AG08395 (cell line): ENCODE data around the gene IFFO2.

Experiments used
- DNase-seq: peaks from one replicate; pipeline ENCODE4 v3.0.0; 2012; ENCODE audit warnings: mixed read lengths, low spot score

IFFO2 gene

DNA sequence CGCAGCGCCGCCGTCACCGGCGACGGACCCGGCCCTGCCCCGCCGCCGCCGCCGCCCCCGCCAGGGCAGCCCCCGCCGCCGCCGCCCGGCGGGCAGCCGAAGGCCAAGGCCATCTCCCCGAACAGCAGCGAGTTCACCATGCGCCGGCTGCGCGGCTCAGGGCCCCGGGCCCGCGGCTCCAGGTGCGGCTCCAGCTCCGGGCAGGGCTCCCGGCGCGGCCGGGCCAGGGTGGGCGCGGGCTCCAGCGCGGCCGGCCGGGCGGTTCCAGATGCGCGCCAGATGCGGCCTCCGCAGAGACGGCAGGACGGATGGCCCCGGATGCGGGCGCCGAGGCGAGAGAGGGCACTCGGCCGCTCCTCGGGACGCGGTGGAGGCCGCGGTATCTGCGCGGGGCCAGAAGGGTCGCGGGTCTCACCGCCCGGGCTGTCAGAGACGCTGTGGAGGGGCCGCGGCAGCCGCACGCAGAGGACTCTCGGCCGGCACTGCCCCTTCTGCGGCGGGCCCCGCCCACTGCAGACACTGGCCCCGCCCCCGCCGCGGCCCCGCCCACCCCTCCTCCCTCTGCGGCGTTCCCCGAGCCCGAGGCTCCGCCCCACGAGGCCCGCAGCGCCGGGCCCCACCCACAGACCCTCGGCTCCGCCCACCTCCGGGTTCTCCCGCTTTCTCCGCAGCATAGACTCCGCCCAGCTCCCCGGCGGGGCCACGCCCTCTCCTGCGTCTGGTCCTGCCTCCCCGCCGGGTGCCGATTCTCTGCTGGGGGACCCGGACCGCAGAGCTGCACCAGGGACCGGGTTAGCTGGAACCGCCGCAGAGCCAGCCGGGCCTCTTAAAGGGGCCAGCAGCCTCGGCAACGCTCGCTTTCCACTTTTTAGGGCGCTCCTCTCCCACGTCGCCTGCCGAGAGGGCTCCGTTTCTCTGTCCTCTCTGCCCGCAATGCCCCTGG is at the start of gene IFFO2:
IFFO2 (minus strand) TSS at position 484 of the 943 bp plus-strand sequence; CDS start at position 140, 344 bp downstream.
- peak; percentile 100 for DNase-seq

DNA sequence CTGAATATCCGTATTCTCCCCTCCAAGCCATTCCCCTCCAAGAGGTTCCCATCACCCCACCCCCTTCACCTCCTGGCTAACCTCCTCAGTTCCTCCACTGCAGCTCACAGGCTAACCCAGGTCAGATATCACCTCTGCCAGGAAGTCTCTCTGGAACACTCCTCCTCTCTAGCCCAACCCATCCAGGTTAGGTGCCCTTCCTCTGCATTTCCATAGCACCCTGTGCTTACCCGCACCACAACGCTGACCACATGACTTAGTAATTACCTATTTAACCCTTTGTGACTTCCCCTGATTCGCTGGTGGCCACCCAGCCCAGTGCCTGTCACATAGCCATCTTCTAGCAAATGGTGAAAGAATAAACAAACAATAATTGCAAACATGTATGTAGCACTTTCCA is 49.5 kb upstream of the IFFO2 start:
- DNase-seq: no peak

DNA sequence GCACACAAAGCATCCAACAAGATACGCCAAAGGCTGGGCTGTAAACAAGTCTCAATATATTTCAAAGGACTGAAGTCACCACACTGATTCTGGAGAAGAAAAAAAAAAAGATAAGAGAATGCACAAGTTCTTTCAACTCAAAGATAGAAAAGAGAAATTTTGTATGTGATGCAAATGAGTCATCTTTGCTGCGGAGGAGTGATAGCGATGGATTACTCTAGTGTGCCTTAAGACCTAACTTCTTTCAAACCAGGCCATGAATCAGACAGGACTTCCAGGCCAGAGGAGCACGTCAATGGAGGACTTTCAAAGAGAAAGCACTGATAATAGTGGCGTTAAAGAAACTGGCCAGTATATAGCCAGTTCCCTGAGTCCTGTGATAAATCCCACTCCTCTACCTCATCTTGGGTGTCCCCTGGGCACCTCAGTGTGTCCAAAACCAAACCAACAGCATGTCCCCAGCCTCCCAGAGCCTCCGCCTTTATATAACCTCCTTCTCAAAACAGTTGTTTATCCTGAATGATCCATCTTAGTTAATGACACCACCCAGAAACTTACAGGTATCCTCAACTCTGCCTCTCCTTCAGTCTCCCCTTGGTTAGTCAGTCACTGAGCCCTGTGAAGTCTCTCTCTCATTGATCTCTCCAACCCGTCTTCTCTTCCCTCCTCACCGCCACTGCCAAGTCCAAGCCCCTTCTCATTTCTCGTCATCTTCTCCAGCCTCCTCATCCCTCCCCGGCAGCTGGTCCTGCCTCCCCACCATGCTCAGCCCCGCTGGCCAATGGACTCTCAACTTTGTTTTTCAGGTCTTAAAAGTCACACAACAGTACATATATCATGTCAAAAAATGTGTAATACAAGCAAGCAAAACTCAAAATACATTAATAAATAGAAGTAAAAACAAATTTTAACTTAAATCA is 47.2 kb upstream of the IFFO2 start:
- DNase-seq: no peak

DNA sequence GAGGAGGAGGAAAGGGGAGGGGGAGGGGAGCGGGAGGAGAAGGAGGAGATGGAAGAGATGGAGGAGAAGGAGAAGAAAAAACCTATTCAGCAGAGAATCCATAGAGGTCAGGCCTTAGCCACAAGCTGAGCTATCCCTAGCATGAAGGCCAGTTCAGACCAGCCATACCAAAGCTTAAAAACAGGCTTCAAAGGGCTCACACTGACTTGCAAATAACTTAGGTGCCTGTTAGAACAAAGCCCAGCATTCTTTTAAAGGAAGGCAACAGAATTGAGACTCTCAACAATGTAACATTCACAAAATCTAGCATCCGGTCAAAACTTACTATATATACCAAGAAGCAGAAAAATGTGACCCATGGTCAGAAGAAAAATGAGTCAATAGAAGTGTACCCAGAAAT is 43.6 kb upstream of the IFFO2 start:
- no peak for DNase-seq

DNA sequence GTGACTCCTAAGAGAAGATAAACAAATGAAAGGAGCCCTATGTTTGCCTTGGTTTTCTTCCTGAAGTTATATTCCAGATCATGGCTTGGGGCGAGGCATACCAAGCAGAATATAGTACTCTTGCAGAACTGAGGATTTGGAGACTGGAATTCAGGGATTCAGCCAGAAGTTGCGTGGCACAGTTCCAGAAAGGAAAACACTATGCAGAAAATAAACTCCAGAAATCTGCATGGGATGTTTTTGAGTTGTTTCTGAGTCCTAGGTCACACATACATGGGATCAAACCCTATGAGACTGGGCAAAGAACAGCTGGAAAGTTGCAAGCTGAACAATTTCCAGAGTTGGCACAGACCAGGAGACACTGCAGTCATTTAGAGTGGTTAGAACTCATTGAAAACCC is 42.9 kb upstream of the IFFO2 start:
- DNase-seq: peak; percentile 55

DNA sequence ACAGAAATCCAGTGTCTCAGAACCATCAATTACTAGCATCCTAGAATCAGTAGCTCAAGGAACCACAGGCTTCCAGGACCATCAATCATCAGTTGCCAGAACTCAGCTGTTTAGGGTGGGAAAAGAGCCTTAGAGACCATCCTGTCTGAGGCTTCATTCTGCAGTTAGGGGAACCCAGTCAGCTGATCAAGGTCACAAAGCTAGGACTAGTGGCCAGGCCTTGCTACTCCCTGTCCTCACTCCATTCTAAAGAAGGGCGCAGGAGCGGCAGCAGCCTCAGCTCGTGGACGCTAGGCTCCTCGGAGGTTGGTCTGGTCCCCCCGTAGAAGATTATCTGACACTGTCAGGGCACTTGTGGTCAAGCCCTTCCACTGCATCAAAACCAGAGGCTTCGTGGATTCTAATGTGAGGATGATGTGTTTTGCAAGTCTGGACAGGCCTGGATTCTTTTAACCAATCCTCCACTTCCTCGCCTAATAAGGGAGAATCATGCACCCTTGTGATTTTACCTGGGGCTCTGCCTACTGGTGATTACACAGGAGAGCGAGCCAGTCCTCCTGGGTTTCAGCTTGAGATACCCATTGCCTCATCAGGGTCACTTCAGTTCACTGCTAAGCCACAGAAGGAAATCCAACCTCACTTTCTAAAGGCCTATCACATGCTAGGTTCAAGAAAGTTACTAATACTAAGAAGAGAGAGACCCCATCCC is 41.7 kb upstream of the IFFO2 start:
- DNase-seq: no peak

DNA sequence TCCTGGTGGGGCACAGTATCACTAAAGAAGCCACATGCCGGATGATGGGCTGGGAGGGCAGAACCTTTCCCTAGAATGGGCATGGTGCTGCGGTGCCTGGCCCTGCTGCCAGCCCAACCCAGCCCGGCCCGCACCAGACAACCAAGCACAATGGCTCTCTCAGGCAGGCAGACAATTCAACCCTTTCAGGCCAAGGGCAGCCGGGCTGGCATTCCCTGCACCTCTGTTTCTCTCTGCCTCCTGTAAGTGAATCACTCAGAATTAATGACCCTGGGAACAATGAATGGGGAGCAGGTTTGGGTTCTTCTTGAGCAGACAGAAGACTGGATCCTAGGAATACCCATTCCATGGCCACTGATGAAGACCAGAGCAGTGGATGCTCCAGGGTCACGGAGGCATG is 41.0 kb upstream of the IFFO2 start:
- DNase-seq: no peak

DNA sequence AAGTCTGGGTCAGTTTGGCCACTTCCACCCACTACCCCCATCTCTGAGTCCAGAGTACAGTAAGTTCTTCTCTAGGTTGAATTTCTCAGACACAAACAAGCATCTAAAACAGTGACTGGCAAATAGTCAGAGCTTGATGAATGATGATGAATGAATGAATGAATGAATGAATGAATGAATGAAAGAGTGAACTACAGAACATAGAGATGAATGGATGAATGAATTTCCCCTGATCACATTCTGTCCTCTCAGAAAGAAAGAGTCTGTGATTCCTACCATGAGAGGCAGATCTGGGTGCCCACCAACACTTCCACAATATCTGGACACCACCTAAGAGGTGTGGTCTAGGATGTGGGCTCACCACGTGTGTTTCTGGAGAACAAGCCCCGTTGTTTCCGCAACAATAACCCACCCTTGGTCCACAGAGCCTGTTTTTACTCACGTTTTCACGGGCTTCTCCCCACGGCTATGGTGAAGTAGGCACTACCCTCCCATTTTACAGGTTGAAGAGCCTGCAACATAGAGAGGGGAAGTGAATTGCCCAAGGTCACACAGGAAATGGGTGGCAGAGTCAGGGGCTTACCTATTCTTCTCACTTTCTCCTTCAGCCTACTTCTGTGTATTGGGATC is 40.2 kb upstream of the IFFO2 start:
- DNase-seq: no peak

DNA sequence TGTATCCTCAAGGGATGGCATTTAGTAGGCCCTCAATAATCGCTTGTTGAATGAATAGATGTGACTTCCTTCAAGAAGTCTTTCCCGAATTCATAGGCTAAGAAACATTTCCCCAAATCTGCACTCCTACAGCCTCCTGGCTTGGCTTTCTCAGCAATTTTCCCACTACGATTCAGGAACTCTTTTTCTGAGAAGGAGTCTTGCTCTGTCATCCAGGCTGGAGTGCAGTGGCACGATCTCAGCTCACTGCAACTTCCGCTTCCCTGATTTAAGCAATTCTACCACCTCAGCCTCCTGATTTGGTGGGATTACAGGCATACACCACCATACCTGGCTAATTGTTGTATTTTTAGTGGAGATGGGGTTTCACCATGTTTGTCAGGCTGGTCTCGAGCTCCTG is 37.9 kb upstream of the IFFO2 start:
- DNase-seq: no peak

DNA sequence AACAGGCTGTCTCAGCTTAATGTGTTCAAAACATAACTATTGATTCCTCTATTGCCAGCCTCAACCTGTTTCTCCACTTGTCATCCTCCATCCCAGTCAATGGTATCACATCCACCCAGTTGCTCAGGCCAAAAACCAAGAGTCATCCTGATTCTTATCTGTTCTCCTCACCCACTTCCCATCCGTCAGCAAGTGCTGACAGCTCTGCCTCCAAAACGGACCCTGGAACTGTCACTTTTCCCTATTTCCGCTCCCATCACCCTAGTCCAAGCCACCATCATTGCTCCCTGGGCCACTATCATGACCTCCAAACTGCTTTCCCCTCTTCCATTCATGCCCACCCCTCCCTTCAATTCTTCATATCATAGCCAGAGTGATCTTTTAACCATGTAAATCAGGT is 36.2 kb upstream of the IFFO2 start:
- no peak for DNase-seq

DNA sequence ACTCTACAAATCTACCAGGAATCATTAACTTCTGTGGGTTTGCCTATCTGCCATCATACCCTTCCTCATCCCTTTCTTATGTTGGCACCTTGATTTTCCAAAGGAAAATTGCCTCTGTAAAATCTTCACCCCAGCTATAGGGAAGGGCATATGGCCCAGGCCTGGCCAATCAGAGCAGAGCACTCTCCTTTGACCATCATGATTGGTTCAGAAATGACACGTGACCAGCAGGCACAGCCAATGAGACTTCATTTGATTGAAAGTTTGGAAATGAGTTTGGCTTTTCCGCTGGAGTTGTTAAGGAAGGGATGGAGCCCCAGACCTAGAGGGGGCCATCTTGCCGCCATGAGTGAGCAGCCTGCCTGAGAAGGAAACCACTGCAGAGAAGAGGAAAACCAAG is 35.1 kb upstream of the IFFO2 start:
- no peak for DNase-seq

DNA sequence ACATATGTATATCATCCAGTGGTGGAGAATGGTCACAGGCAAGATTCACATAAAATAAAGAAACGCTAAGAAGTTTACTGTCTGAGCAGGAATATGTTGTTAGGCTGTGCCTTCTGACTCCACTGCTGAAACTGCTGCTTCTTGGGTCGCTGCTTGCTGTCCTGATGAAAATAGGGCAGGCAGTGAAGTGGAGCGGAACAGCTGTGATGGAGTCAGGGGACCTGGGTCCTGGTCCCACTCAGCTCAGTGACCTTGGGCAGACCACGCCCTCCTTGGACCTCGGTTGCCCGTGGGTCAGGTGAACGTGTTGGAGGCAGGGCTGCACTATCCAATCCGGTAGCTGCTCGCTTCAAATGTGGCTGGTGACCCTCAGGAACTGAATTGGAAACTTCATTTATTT is 33.4 kb upstream of the IFFO2 start:
- DNase-seq: no peak

DNA sequence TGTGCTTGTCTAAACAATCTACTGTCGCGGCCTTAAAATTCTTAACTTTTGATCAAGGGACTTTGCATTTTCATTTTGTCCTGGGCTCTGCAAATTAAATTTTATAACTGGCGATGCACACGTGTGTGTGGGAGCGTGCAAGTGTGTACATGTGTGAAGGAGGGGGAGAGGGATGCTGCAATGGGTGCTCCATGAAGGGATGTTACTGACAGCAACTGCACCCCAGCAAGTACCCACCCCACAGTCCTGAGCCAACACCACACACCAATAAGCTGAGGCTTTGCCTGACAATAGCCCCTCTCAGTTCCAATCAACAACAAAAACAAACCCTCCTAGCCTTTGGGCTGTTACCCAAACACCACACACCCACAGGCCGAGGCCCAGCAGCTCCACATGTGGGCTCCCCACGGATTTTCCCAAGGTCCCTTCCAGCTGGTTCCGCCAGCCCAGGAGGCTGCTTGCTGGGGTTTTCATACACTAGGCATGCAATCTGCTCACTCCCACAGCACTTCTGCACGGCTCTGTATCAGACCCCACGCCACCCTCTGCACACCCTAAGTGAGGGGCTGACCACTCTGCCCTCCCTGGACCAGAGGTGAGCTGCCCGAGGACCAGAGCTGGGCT is 32.8 kb upstream of the IFFO2 start:
- no peak for DNase-seq

DNA sequence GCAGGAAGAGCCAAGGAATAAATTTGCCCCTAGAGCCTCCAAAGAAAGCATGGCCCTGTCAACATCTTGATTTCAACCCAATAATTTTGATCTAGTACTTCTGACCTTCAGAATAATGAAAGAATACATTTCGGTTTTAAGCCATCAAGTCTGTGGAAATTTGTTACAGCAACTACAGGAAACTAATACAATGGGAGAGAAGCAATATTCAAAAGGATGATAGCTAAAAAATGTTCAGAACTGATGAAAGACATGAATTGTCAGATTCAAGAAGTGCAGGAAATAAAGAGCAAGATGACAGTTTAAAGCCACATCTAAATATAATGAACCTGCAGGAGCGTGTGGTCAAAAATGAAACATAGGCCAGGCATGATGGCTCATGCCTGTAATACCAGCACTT is 24.8 kb upstream of the IFFO2 start:
- DNase-seq: no peak

DNA sequence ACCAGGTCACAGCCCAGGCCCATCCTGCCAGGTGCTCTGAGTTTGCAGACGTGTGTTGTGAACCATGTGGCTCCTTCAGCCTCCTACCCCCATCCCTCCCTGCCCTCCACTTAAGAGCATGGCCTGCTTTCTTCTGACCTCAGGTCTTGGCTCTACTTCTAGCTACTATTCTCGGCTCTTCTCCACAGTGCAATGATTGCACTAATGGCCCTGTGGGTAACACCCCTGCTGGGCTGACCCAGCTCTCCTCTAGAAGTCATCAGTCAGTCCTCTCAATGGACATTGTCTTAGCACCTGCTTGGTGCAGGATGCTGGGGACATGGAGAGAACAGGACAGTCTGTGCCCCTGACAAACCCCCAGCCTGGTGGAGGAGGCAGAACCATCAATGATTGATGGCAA is 22.2 kb upstream of the IFFO2 start:
- DNase-seq: no peak

DNA sequence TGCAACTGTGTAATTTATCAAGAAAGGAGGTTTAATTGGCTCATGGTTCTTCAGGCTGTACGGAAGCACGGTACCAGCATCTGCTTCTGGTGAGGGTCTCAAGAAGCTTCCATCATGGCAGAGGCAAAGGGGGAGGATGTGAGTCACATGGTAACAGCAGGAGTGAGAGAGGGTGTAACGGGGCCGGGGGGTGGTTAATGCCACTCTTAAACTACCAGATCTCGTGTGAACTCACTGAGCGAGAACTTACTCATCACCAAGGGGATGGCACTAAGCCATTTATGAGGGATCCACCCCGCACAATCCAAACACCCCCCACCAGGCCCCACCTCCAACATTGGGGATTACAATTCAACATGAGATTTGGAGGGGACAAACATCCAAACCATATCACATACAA is 21.0 kb upstream of the IFFO2 start:
- no peak for DNase-seq

DNA sequence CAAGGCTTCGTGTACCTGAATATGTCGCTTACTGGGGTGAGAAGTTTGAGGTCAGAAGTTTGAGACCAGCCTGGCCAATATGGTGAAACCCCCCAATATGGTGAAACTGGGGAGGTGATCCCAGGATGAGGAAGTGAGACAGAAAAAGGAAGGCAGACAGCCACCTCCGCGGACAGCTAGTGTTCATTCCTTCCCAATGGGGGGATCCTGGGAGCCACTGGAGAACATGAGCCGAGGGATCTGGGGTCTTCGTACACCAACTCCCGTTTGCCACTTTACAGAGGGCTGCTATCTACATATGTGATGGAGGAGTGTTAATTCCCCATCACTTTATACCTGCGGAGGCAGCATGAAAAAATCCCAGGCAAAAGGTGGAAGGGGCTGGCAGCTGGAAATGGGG is 19.6 kb upstream of the IFFO2 start:
- no peak for DNase-seq

DNA sequence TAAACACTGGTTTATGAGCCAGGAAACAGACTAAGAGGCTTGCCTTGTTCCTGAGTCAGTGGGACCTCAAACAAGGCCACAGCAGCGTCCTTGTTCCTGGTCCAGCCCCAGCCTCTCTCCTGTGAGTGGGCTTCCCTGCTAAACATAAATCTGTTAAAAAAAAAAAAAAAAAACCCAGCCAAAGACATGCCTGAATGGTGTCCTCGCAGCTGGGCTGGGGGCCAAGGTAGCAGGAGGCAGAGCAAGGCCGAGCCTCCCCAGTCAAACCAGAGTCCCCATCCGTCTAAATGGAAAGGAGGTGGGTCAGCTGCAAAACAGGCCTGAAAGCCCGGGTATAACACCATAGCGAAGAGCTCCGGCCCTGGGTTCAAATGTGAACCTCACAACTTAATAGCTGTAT is 18.1 kb upstream of the IFFO2 start:
- DNase-seq: no peak

DNA sequence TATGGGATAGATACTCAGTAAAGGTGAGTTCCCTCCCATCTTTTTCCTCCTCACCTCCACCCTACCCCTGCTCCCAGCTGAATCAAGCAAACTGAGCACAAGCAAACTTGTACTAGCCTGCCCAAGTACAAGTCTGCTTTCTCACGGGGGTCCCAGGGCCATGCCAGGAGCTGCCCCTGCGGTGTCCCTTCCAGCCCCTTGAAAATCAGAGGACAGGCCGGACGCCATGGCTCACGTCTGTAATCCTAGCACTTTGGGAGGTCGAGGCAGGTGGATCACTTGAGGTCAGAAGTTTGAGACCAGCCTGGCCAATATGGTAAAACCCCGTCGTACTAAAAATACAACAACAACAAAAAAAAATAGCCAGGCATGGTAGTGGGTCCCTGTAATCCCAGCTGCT is 17.5 kb upstream of the IFFO2 start:
- DNase-seq: no peak

DNA sequence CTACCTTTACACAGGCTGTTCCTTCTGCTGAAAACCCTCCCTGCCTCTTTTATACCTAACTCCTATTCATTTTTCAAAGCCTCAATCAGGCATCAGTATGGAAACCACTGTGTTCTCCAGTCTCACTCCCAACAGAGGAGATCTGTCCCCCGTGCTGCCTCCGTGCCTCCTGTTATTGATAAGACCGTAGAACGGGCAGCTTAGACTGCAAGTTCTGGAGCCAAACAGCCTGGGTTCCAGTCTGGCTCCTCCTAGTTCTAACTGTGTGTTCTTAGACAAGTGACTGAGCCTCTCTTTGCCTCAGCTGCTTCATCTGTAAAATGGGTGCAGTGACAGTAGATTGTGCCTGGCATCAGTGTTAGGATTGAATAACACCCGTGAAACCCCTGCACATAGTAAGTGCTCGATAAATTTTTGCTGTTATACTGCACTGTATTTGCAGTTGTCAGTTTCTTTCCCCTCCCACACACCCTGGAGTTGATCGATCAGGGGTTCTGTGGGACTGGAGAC is 17.0 kb upstream of the IFFO2 start:
- DNase-seq: no peak

DNA sequence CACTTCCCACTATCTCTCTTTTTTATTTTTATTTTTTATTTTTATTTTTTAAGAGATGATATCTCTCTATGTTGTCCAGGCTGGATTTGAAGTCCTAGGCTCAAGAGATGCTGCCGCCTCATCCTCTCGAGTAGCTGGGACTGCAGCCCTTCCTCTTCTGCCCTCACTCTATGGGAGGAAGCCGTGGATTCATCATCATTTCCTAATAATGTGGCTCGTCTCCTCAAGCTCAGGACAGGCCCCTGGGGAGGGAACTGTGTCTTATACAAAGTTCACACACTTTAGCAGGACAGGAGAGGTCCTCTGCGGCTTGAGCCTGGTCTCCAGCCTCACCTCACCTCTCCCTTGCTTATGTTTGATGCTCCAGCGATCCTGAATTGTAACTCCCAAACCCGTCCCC is 16.5 kb upstream of the IFFO2 start:
- DNase-seq: no peak
